GM10847 (cell line): ENCODE data around the gene SGPL1.

Source experiments
- POLR2A ChIP-seq: IDR thresholded peaks from 2 replicates; pipeline ENCODE4 v1.6.1; 2011; ENCODE audit not compliant: insufficient read length; ENCODE audit errors: extremely low read depth

Gene SGPL1

DNA sequence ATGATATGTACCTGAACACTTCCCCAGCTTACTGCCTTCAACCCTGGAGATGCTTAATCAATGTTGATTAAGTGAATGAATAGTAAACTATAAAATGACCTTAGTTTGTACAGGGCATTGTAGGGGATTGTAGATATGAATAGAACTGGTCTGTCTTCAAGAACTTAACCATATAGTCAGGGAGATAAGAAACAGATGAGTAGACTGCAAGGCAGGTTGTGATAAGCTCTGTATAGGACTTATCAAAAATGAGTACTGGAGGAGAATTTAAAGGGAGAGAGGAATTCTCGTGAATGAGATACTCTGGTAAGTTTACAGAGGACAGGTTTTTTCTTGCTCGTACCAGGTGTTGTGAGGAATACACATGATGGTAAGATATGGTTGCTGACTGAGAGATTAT, 27.6 kb downstream of the SGPL1 start:
- no peak for TF ChIP-seq POLR2A

DNA sequence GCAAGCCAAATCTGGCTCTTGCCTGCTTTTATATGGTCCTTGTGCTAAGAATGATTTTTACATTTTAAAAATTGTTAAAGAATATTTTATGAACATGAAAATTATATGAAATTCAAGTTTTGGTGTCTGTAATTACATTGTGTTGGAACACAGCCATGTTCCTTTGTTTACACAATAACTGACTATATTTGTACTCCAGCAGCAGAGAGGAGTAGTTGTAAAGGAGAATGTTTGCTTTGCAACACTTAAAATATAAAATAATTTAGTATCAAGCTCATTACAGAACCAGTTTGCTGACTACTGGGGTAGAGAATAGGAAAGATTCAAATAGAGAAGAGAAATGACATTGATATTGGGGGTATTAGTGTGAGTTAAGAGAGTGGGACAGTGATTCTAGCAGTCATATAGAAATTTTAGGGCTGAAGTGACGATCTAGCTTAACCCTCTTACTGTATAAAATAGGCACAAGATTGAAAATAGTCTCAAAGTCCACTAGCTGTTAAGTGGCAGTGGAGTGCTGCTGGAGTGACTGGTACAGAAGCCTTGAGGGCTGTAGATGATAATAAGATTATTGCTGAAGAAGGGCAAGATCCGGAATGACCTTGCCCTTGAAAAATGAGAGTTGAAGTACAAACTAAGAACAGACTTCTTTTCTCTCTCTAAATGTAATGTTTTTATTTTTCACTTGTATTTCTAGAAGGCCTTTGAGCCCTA, 28.2 kb downstream of the SGPL1 start:
- no peak for TF ChIP-seq POLR2A

- TF ChIP-seq POLR2A: no peak
Measured at GRCh38 chr10:70845256-70845655, 29.5 kb downstream of the SGPL1 start.

- no peak for TF ChIP-seq POLR2A
Measured at GRCh38 chr10:70845816-70846215, 30.1 kb downstream of the SGPL1 start.

DNA sequence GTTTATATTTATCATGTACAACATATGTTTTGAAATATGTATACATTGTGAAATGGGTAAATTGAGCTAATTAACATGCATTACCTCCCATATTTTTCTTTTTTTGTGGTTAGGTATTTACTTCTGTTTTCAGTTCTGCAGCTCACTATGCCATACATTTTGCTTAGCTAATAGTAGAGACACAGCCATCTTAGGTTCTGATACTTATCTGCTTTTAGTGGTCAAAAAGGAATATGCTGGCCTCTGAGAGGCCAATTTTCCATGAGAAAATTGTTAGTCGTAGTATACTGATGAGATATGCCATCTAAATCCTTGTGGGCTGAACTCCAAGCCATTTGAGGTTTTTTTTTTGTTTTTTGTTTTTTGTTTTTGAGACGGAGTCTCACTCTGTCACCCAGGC, 31.0 kb downstream of the SGPL1 start:
- TF ChIP-seq POLR2A: no peak

DNA sequence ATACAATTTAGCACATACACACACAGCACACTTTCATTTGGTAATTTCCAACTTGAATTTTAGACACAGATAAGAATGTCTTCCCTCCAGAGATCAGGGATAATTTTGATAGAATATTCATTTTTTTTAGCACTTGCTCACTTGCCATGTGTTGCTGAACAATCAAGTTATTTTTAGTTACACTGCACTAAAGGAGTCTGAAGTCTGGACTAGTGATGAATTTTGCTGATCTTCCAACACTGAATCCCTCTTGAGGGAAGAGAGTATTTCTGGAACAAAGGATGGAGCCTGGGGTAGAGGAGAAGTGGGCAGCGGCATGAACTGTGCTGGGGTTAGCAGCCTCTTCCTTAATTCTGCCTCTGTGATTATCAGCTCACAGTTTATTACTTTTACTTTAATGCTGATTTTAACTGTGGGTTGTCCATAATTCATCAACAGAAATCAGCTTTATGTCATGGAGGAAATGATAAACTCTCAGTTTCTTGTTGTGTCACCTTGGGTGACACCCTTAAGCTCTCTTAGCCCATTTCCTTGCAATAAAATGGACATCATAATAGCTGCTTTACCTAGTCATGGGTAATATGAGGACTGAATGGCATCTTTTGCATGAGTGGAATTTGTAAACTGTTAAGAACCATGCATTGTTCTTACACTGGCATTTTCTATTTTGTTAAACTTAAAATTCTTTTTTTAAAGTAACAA, 32.1 kb downstream of the SGPL1 start:
- TF ChIP-seq POLR2A: no peak

- TF ChIP-seq POLR2A: no peak
Measured at GRCh38 chr10:70849582-70850016, 33.9 kb downstream of the SGPL1 start.

DNA sequence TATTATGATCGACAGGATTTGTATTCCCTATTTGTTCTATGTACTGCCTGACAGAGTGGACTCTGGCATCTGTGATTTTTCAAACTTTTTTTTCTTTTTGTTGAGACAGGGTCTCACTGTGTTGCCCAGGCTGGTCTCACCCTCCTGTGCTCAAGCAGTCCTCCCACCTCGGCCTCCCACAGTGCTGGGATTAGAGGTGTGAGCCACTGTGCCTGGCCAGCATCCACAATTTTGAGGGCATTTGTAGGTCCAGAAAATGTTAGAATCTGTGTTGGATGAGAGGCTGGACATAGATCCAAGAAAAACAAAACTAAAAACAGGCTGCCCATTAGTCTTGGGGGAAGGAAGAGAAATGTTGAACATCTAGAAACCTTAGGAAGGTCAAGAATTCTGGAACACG, 34.3 kb downstream of the SGPL1 start:
- no peak for TF ChIP-seq POLR2A

DNA sequence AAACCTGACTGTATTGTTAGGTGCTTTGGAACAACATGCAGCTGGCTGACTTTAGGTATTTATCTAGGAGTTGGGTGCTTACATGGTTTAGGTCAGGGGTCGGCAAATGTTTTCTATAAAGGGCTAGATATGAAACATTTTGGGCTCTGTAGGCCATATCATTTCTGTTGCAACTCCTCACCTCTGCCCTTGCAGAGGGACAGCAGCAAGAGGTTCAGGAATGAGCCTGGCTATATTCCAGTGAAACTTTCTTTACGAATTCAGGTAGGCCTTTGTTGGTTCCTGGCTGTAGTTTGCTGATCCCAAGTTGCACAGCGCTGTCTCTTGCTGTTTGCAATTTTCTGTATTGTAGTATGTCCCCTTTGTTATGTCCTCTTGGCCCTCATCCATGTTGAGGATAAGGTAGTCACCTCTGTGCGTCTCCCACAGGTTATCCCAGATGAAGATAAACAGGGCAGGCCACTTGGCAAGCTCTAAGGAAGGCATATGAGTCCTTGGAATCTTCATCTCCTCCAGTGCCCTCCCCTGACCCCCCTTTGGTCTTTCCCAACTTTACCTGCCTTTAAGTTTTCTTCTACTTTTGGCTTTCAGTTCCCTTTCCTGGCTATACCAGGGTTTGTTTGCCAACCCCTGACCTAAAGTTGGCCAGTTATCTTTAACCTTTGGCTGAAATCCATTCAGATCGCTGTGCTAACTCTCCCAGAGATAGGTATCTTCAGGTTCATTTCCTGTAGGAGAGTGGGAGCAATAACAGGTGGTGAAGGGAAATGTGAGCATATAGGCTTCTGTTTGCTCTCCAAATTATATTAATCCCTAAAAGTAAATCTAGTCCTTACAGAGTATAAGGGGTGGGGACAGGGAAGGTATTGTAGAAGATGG, 36.1 kb downstream of the SGPL1 start:
- no peak for TF ChIP-seq POLR2A

- TF ChIP-seq POLR2A: no peak
Measured at GRCh38 chr10:70853038-70853437, 37.3 kb downstream of the SGPL1 start.

- TF ChIP-seq POLR2A: no peak
Measured at GRCh38 chr10:70853457-70853856, 37.7 kb downstream of the SGPL1 start.

GRCh38 chr10:70856454-70856853, 40.7 kb downstream of the SGPL1 start:
- TF ChIP-seq POLR2A: no peak

DNA sequence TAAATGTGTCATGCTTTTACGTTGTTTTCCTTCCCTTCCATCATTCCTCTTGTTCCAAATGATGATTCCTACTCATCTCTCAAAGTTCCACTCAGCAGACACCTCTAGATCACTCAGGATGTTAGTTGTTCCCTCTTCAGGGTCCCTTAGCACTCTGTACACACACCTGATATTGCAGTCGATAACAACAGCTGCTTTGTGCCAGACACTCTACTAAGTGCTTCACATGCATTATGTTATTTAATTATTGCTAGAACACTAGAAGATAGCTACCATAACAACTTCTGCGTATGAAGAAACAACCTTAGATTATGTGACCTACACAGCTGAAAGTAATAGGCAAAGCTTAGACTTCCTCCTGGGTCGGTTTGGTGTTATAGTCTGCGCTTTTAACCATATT, 43.0 kb downstream of the SGPL1 start:
- TF ChIP-seq POLR2A: no peak

- TF ChIP-seq POLR2A: no peak
Measured at GRCh38 chr10:70863470-70864160, 47.9 kb downstream of the SGPL1 start.

GRCh38 chr10:70864935-70865334, 49.2 kb downstream of the SGPL1 start:
- TF ChIP-seq POLR2A: no peak
